Measurements from ENCODE around the gene ATP6V1G1. TPM values are rescaled to one million over a fixed set of nuclear protein-coding genes. Genes with fewer than 3 reads are reported as not detected.

The ATP6V1G1 gene
- total and polyA plus RNA-seq, 10 donors, result 82.3 to 272 (median 193) TPM

GRCh38 chr9:114631166-114631565 is 43.6 kb downstream of the ATP6V1G1 start:
- H3K36me3 ChIP-seq, result peaks cover 0 to 100% (median 89%) of the 10 kb centered on the region in 6 donors
- intact Hi-C loops (cut with DNase I; ENCODE audit: low total_unique reads), result no loop called here
- H3K27me3 ChIP-seq (replicated peaks in 1 of 7), result no peaks in the 10 kb centered on the region
- WGBS, 5 donors, result 0 to 47% (median 1%) methylated on average over 2 of the region's 2 CpGs
- no peak overlapping the region for H3K27ac ChIP-seq
- H3K4me3 ChIP-seq, result no peak overlapping the region
- no peaks in the 10 kb centered on the region for H3K9me3 ChIP-seq
- no peaks in the 10 kb centered on the region for H3K4me1 ChIP-seq
- no peak for DNase-seq
- no peak for TF ChIP-seq POLR2A (IDR thresholded peaks at IDR 0.05)
- TF ChIP-seq CTCF (IDR thresholded peaks at IDR 0.05 in 8 of 11, conservative IDR thresholded peaks at IDR 0.05 in 3 of 11), result no peak
- no peak for TF ChIP-seq POLR2AphosphoS5 (IDR thresholded peaks at IDR 0.05)

- no peak overlapping the region for H3K4me3 ChIP-seq
- intact Hi-C loops (cut with DNase I; ENCODE audit: low total_unique reads), result no loop called here
- H3K27me3 ChIP-seq (replicated peaks in 1 of 7), result no peaks in the 10 kb centered on the region
- TF ChIP-seq POLR2A (IDR thresholded peaks at IDR 0.05), result no peak
- no peak for TF ChIP-seq CTCF (IDR thresholded peaks at IDR 0.05 in 8 of 11, conservative IDR thresholded peaks at IDR 0.05 in 3 of 11)
- TF ChIP-seq POLR2AphosphoS5 (IDR thresholded peaks at IDR 0.05), result no peak
- WGBS, 5 donors, result 86 to 97% (median 92%) methylated on average over 8 to 11 of the region's 11 CpGs
- H3K4me1 ChIP-seq, result no peaks in the 10 kb centered on the region
- no peaks in the 10 kb centered on the region for H3K9me3 ChIP-seq
- peak overlapping the region in 1 of 8 donors; percentile 21 for H3K27ac ChIP-seq
- peaks cover 0 to 100% (median 80%) of the 10 kb centered on the region in 6 donors for H3K36me3 ChIP-seq
- no peak for DNase-seq
Observed at GRCh38 chr9:114633438-114634089, 46.0 kb downstream of the ATP6V1G1 start.

GRCh38 chr9:114634387-114634786 is 46.8 kb downstream of the ATP6V1G1 start:
- no peak for DNase-seq

More at GRCh38 chr9:114634387-114634786, 46.8 kb downstream of the ATP6V1G1 start:
- Histone ChIP-seq H3K9me3 (no peaks in the 10 kb centered on the region), H3K4me3 (no peak overlapping the region), H3K27ac (peak overlapping the region in 1 of 8 donors; percentile 21), H3K4me1 (no peaks in the 10 kb centered on the region), H3K36me3 (peaks cover 0 to 100% (median 80%) of the 10 kb centered on the region in 6 donors), H3K27me3 (replicated peaks in 1 of 7) (no peaks in the 10 kb centered on the region)
- 87 to 98% (median 93%) methylated on average over 6 of the region's 6 CpGs for WGBS, 5 donors
- intact Hi-C loops (cut with DNase I; ENCODE audit: low total_unique reads), result no loop called here
- TF ChIP-seq POLR2A (IDR thresholded peaks at IDR 0.05), result no peak
- no peak for TF ChIP-seq CTCF (IDR thresholded peaks at IDR 0.05 in 8 of 11, conservative IDR thresholded peaks at IDR 0.05 in 3 of 11)
- no peak for TF ChIP-seq POLR2AphosphoS5 (IDR thresholded peaks at IDR 0.05)
